Omental fat pad (tissue), 4 donors: ENCODE data around the gene PDLIM4. TPM values are rescaled to one million over a fixed set of nuclear protein-coding genes. Genes with fewer than 3 reads are reported as not detected.

ENCODE experiments used
- ATAC-seq: fragments of 150-250 bp; one replicate; pipeline ENCODE4 v1.9.1; 2016; ENCODE audit warnings: mild to moderate bottlenecking, moderate library complexity; ENCODE audit not compliant: low FRiP score
- DNase-seq: peaks from one replicate; pipeline ENCODE4 v3.0.0-alpha.2; 2019; ENCODE audit warnings: low spot score
- CTCF ChIP-seq, 3 donors: fragments of 450-650 bp; IDR thresholded peaks; one replicate each; pipeline ENCODE4 v1.5.1; 2016 to 2017; ENCODE audit warnings: antibody characterized with exemption in 3 of 3, mild to moderate bottlenecking in 3 of 3, moderate library complexity in 2 of 3
- total RNA-seq, 4 donors: library from RNA; depleted of rRNA; stranded (reverse); fragments of >200 nt; gene quantifications; one replicate each; pipeline ENCODE4 v1.1.0, GENCODE V29; 2016

Gene PDLIM4
- total RNA-seq, 4 donors from 2014 or later: 19.5 to 89.5 (median 23.4) TPM

- TF ChIP-seq CTCF (IDR thresholded peaks at IDR 0.05): no peak
- peak; percentile 32 for ATAC-seq
Measured at GRCh38 chr5:132315529-132316067, 58.1 kb downstream of the PDLIM4 start.

GRCh38 chr5:132319975-132320374 lies 62.5 kb downstream of the PDLIM4 start:
- no peak for TF ChIP-seq CTCF (IDR thresholded peaks at IDR 0.05)
- DNase-seq (no peak), ATAC-seq (no peak)

More at GRCh38 chr5:132315529-132316067, 58.1 kb downstream of the PDLIM4 start:
- no peak for DNase-seq

GRCh38 chr5:132321109-132321721 lies 63.7 kb downstream of the PDLIM4 start:
- ATAC-seq (no peak), DNase-seq (no peak)
- TF ChIP-seq CTCF (IDR thresholded peaks at IDR 0.05): no peak

GRCh38 chr5:132322266-132322665 lies 64.8 kb downstream of the PDLIM4 start:
- TF ChIP-seq CTCF (IDR thresholded peaks at IDR 0.05): no peak
- no peak for DNase-seq
- no peak for ATAC-seq

Other genes starting within 250 kb of the PDLIM4 start
- gene ACSL6, start 246.0 kb upstream of the PDLIM4 start, total RNA-seq: 1 to 10 TPM in 2 of 4 donors, under 1 TPM in 1, not detected in 1; 0.75 to 1.4 (median 1.0) TPM
- gene IL3, start 197.0 kb upstream of the PDLIM4 start, total RNA-seq: not detected
- gene CSF2, start 183.9 kb upstream of the PDLIM4 start, total RNA-seq: not detected
- 10 to 100 TPM; 15.8 to 37.7 (median 25.6) TPM for gene P4HA2, start 29.8 kb upstream of the PDLIM4 start, total RNA-seq
- gene SLC22A4, start 36.7 kb downstream of the PDLIM4 start, total RNA-seq: 1 to 10 TPM; 2.6 to 6.8 (median 5.7) TPM
- 10 to 100 TPM in 3 of 4 donors, 1 to 10 TPM in 1; 7.6 to 38.7 (median 28.6) TPM for gene SLC22A5, start 112.0 kb downstream of the PDLIM4 start, total RNA-seq
- gene IRF1, start 233.1 kb downstream of the PDLIM4 start, total RNA-seq: 100 to 1,000 TPM in 3 of 4 donors, 10 to 100 TPM in 1; 23.5 to 172 (median 133) TPM